Hindlimb muscle (tissue), 1 donor: ENCODE measurements around the gene PRR5L. TPM values are rescaled to one million over a fixed set of nuclear protein-coding genes. Genes with fewer than 3 reads are reported as not detected.

Experiments
- DNase-seq: peaks from one replicate; pipeline ENCODE4 v3.0.0-alpha.2; 2013
- polyA plus RNA-seq: library from polyadenylated mRNA; unstranded; fragments of 120-200 nt; gene quantifications from one replicate; pipeline ENCODE4 v1.2.1, GENCODE V29; 2013; ENCODE audit not compliant: insufficient read length

Gene PRR5L
- polyA plus RNA-seq, 1 donor, result 8.4 TPM

- DNase-seq, result no peak
Observed at GRCh38 chr11:36403661-36404060, 107.6 kb downstream of the PRR5L start.

GRCh38 chr11:36404831-36405230, 108.7 kb downstream of the PRR5L start:
- no peak for DNase-seq

DNA sequence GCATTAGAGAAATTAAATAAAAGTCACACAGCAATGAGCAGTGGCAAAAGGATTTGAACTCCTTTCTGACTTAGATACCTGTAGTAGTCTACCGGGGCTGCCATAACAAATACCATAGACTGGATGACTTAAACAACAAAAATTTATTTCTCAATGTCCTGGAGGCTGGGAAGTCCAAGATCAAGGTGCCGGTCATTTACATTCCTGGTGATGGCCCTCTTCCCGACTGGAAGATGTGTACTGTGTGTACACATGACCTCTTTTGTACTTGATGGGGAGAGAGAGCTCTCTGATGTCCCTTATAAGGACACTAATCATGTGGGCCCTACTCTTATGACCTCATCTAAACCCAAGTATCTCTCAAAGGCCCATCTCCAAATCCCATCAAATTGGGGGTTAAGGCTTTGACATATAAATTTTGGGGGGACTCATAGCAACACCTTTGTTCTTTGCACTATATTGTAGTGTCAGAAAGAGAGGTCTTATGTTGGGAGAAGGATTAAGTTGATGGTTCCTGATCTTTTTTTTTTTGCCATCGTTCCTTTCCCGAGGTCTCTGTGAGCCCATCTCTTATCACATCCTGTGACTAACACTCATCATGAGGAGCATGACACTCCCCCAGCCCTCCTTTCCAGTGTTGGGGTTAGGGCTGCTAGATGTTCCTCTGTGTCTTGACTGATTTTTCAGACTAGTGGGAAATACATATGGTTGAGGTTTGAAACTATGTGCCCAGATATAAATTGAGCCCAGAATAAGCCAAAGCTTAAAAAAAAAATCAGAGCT, 109.7 kb downstream of the PRR5L start:
- no peak for DNase-seq

DNA sequence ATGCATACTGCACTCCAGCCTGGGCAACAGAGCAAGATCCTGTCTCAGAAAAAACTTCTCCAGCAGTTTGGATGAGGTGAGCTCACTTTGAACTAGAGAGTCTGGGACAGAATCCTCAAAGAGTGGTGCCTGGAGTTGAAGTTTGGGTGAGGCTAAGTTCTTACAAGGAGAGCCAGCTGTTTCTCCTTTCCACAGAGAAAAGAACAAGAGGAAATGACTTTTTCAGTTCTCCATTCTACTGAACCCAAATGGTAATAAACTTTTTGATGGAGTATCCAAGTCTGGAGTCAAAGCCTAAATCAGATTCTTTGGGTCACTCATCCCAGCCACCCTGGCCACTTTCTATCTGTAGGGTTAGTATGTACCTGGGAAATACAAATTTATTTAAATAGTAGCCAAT, 111.3 kb downstream of the PRR5L start:
- DNase-seq, result no peak

DNA sequence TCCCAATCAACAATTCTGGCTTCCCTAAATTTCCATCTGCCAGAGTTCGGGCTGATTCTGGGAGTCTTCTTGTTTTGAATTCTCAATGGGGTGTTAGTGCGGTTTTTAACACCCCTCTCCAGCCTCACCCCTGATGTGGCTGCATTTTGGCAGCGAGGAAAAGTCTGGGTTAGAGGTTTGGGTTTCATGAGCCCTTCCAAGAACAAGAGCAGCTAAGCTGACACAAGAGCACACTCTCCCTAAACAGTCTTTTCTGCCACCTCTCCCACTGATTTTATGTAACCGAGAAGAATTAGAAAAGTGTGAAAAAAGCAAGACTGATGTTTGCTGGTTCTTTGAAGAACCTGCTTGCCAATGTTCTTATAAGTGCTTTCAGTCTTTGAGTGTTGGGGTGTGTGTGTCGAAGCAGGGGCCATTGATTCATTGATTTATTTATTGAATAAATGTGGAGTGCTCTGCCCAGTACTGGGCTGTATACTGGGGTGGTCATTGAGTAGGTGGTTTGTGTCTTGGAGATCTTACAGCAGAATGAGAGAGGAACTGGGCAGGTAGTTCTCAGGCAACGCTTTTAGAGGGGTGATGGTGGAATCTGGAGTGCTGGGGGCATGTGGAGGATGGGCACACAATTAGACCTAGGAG, 112.5 kb downstream of the PRR5L start:
- no peak for DNase-seq

DNA sequence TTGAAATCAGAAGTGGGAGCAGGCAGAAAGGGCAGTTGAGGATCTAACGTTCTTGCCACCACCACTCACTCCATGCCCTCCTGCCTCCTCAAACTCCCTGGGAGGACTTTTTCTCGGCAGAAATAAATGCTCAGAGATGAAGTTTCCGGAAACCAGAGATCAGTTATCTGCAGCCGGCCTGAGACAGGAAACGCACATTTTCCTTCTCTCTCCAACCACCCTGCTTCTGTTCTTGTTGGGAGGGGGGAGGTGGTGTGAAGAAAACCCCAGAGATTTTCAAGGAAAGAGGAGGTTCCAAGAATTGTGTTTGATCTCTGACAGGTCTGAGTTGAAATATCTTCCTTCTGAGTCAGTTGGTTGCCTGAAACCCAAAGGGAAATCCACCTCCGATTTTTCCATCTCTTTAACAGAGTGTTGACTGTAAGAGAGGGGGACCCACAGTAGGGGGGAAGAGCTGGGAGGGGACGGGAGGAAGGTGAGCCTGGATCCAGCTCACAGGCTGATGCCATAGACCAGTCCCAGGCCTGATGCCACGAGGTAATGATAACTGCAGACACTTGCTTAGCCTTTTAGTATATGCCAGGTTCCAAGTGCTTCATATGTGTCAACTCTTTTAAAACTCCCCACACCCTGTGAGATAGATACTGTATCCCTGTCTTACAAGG, 113.2 kb downstream of the PRR5L start:
- no peak for DNase-seq

- no peak for DNase-seq
Observed at GRCh38 chr11:36411202-36411640, 115.1 kb downstream of the PRR5L start.

- DNase-seq, result no peak
Observed at GRCh38 chr11:36412781-36413383, 116.8 kb downstream of the PRR5L start.

- no peak for DNase-seq
Observed at GRCh38 chr11:36417154-36417553, 121.1 kb downstream of the PRR5L start.

- DNase-seq, result no peak
Observed at GRCh38 chr11:36419791-36420424, 123.8 kb downstream of the PRR5L start.

GRCh38 chr11:36421546-36422155, 125.6 kb downstream of the PRR5L start:
- DNase-seq, result no peak

DNA sequence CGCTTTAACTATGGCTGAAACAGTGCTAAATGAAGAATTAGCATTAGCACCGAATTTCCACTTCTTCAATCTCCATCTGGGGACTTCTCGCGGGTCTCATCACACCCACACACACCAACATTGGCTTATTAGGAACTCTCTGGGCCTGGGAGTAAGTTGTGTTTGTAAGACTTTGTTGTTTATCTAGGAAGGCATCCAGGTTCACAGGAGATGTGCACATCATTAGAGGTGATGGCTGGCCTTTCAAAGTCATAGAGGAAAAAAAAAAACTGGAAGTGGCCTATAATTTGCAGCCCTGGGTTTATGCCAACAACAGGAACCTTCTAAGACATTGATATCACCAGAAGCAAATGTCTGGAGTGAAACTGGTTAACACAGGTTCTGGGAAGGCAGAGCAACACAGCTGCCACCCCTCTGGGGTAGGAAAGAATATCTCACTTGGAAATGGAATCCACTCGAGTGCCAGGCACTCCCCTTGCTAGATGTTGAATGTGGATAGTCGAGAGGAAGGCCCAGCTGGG, 129.5 kb downstream of the PRR5L start:
- DNase-seq, result no peak

GRCh38 chr11:36426226-36426848, 130.2 kb downstream of the PRR5L start:
- DNase-seq, result no peak

DNA sequence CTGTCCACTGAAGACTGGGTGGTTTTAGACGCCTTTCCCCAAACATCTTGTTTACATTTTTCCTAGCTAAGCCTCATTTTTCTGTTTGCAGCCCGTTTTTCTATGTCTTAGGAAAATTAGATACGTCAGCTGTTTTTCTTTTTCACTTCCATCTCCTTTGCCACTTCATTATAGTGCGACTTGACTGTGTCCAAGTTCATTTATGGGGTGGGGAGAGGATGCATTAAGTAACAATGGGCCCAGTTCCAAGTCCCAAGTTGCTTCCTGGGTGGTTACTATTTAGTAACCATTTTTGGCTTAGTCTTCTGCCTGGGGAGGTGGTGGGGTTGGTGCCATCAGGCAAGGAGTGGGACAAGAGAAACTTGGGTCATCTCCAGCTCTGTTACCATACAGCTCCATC, 131.0 kb downstream of the PRR5L start:
- no peak for DNase-seq

DNA sequence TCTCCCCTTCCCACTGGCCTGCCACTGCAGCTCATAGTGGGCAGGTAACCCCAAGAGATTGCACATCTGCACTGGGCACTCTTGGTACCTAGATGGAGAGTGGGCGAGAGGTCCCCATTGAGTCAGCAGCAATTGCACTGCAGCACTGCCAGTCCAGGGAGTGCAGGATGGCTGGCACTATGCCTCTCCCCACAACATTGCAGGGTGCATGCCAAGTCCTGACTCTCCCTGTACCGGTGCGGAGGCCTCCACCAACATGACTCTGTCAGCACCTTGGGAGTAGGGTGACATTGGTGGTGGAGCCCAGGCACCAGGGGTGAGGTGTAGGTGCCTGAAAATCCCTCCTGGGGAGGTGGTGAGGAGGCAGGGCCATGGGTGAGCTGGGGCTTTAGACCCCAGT, 131.8 kb downstream of the PRR5L start:
- no peak for DNase-seq

- DNase-seq, result no peak
Observed at GRCh38 chr11:36431429-36432092, 135.5 kb downstream of the PRR5L start.

GRCh38 chr11:36432093-36432469, 136.0 kb downstream of the PRR5L start:
- DNase-seq, result no peak

DNA sequence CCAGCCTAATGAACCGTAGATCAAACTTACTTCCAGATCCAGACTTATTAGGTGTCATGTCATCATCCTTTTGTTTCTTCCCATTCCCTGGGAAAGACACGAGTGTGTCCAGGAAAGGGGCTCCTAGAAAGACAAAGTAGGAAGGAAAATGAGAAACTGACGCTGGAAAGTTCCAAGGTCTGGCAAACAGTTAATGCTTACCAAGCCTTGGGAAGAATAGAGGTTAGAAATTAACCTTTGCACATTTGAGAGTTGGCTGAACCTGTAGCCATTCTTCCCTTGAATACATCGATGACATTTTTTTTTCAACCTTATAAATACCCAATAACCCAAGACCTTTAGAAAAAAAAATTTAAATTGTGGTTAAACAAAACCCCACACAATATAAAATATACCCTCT, 136.7 kb downstream of the PRR5L start:
- no peak for DNase-seq

DNA sequence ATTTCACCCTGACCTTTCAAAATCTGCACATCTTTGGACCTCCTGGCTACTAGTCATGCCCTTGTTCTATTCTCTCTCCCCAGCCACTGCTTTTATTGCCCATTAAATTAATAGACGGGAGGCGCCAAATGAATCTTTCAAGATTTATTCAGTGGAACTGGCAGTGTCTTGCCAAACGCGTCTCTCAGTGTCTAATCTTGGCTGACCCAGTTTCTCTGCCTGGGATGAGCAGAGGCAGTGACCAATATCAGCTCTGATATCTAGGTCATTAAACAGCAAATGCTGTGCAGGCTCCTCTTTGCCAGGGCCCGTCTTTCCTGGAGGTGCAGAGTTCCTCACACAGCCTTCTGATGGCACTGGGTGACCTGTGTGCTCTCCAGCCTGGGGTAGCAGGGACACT, 140.0 kb downstream of the PRR5L start:
- no peak for DNase-seq

DNA sequence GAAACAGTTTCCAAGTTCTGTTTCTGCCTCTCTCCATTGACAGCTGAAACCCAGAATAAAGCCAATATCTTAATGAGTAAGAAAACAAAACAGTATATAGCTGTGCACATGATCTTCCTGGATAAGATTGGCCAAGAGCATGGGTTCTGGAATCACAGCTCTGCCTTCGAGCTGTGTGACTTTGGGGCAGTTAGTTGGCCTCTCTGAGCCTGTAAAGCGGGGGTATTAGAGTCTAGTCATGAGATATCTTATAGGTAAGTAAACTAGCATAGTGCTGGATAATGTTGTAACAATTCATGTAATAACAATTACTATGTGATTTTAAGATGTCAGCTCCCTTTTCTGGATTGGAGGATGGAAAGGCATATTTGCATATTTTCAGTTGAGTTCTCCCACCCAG, 140.5 kb downstream of the PRR5L start:
- DNase-seq, result no peak

DNA sequence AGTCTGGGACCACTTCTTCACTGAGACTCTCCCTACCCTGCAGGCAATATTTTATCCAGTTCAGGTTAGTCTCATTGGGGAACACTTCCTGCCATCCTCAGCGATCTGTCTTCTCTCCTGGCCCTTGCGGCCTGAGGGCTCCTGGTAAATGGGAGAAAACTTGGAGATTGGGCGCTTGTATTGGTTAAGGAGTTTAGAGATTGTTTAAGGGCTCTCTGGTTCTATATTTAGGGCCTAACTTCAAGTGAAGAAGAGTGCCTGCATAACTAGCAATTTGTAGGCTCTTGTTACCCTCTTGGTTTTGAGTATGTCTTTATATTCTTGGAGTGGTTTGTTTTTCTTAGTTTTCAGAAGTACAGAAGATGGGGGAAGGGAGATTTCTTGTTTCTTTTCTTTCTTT, 141.3 kb downstream of the PRR5L start:
- DNase-seq, result no peak
